Activated naive CD4-positive, alpha-beta T cell treated with anti-CD3 and anti-CD28 coated beads, Interleukin-2, amount 50 U/mL, for 72 hours (primary cell): ENCODE measurements around the gene FAM83G. TPM values are rescaled to one million over a fixed set of nuclear protein-coding genes. Genes with fewer than 3 reads are reported as not detected.
A peak's percentile ranks its signal among the peaks of the same experiment; 100 is the strongest.
"Not testable (repeated sequence)": the region's sequence is repeated elsewhere in the genome, so short reads cannot be mapped to it uniquely, and the experiment has no call there.

ENCODE experiments used
- ATAC-seq, 2 donors: fragments of 150-1000 bp; cut with Tn5 transposase; 2 replicates each; pipeline ENCODE4 v1.10.0; 2021; ENCODE audit warnings: mild to moderate bottlenecking in 2 of 2, moderate library complexity in 2 of 2
- DNase-seq, 2 donors: peaks; one replicate each; pipeline ENCODE4 v3.0.0; 2021 to 2022; ENCODE audit warnings: low spot score in 2 of 2
- H3K27ac Mint-ChIP-seq, 2 donors: one replicate each; pipeline ENCODE4 v1.8.0; 2022; ENCODE audit warnings: mild to moderate bottlenecking in 2 of 2, mixed read lengths in 2 of 2
- H3K36me3 Mint-ChIP-seq, 2 donors: one replicate each; pipeline ENCODE4 v1.8.0; 2022; ENCODE audit warnings: mixed read lengths in 2 of 2
- H3K9me3 Mint-ChIP-seq, 2 donors: one replicate each; pipeline ENCODE4 v1.8.0; 2022; ENCODE audit warnings: mixed read lengths in 2 of 2
- total RNA-seq, 2 donors: library from RNA; stranded (reverse); gene quantifications; one replicate each; pipeline ENCODE4 v1.2.3, GENCODE V29; 2022

Gene FAM83G
- total RNA-seq, 2 donors from 2014 or later: 9.4 to 13.7 TPM

DNA sequence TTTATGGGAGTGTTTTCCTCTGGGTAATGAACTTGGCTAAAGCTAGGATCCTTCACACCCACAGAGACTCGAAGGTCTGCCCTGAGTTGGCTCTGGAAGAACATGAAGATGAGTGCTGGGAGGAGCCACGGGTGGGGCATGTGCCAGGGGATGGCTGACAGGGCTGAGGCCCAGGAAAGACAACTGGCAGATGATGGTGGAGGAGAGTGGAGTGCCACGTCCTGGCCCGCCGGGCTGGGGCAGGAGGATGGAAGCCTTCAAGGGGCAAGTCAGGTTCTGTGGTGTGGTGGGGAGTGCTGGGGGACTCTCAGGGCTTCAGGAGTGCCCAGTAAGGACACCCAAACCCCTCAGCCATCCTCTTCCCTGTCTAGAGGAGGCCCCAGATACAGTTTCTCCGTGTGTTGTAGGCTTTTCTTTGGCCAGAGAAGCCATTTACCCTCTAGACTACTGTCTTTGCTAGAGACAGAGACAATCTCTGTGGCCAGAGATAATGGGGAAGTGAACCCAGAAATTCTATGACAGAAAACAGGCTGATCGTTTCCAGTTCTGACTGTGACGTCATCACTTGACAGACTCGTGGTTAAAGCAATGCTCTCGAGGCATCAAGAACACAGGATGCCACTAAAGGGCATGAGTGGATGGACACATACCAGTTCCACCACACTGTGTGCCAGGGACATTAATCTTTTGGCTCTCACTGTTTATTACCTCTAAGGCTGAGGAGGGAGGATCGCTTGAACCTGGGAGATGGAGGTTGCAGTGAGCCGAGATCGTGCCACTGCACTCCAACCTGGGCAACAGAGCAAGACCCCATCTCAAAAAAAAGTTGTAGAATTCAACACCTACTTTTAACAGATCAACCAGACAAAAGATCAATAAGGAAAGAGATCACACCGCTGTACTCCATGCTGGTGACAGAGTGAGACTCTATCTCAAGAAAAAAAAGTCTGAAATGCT lies 71.2 kb downstream of the FAM83G start:
- Mint-ChIP-seq H3K27ac (peak overlapping the region in 1 of 2 donors; percentile 24), H3K36me3 (peaks cover 10 to 31% of the 10 kb centered on the region in 2 donors), H3K9me3 (no peaks in the 10 kb centered on the region)
- peak; percentile 48 to 58 for ATAC-seq
- DNase-seq: no peak

DNA sequence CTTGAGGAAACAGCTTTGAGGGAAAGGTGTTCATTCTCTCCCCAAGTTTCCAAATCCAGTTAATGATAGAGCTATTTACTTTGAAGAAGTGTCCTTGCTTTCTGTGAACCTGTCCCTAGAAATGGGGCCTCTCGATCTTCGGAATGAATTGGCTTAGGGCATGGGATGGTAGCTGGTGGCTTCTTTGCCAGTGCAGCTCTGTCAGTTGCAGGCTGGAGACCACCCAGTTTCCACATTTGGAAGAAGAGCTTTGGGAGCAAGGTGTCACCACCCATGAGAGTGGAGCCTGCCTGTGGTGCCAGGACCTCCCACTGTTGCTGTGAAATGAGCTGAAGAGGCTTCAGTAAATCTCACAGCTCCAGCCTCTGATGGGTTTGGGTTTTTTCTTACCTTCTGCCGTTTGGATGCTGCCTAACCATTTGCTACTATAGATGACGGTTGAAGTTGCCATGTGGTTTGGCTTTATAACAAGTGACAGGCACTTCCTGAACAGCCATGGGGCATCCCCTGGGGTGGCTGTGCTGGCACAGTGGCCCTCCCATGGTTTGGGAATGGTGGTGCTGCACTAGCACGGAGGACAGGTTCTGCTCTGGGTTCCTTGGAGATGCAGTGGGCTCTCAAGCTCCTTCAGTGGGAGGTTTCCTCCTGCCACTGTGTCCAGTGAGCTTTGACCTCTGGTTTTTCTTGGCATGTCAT lies 72.1 kb downstream of the FAM83G start:
- DNase-seq: no peak
- ATAC-seq: peak in 1 of 2 donors; percentile 82
- H3K27ac Mint-ChIP-seq: peak overlapping the region in 1 of 2 donors; percentile 24

DNA sequence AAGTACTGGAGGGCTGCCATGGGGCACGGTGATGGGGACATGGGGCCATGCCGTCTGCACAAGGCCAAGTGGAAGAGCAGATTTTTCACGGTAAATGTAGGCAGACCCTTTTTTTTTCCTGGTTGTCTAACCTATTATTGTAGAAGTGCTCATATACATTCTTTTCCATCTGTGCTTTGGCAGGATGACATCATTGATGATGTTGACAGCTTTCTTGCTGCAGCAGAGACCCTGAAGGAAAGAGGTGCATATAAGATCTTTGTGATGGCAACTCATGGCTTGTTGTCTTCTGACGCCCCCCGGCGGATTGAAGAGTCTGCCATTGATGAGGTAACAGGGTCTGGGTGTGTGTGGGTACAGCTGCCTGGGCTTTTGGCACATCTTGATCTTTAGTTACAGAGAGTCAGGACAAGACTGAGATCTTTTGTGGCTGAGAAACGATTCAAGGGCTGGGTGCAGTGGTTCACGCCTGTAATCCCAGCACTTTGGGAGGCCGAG lies 75.9 kb downstream of the FAM83G start:
- Mint-ChIP-seq H3K36me3 (peaks cover 10 to 42% of the 10 kb centered on the region in 2 donors), H3K9me3 (no peaks in the 10 kb centered on the region), H3K27ac (no peak overlapping the region)
- ATAC-seq (no peak), DNase-seq (no peak)

More for the DNA sequence above, 72.1 kb downstream of the FAM83G start:
- peaks cover 10 to 34% of the 10 kb centered on the region in 2 donors for H3K36me3 Mint-ChIP-seq
- H3K9me3 Mint-ChIP-seq: no peaks in the 10 kb centered on the region

DNA sequence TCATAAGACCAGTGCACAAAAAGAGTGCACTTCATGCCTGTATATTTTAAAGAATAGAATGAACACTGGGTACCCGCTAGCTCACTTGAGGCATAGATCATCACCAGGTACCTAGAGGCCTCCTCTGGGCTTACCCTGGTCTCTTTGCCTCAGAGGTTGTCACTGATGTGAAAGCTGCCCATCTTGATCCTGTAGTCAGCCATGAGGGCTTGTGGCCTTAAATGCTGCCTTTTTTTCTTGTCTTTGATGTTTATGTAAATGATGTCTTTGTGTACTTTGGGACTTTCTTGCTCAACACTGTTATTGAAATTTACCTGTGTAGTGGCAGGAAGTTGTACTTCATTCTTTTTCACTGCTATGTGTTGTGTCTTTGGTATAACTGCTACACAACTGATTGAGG lies 79.4 kb downstream of the FAM83G start:
- H3K36me3 Mint-ChIP-seq: peaks cover 5 to 25% of the 10 kb centered on the region in 2 donors
- H3K27ac Mint-ChIP-seq: no peak overlapping the region
- DNase-seq (no peak), ATAC-seq (no peak)
- no peaks in the 10 kb centered on the region for H3K9me3 Mint-ChIP-seq

DNA sequence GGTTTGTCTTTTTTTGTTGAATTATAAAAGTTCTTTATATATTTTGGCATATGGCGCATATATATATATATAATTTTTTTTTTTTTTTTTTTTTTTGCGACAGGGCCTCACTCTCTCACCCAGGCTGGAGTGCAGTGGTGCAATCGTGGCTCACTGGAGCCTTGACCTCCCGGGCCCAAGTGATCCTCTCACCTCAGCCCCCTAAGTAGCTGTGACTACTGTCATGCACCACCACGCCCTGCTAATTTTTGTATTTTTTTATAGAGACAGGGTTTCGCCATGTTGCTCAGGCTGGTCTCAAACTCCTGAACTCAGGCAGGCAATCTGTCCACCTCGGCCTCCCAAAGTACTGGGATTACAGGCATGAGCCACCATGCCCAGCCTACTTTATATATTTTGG lies 82.0 kb downstream of the FAM83G start:
- H3K9me3 Mint-ChIP-seq, ATAC-seq, DNase-seq: not testable (repeated sequence)

DNA sequence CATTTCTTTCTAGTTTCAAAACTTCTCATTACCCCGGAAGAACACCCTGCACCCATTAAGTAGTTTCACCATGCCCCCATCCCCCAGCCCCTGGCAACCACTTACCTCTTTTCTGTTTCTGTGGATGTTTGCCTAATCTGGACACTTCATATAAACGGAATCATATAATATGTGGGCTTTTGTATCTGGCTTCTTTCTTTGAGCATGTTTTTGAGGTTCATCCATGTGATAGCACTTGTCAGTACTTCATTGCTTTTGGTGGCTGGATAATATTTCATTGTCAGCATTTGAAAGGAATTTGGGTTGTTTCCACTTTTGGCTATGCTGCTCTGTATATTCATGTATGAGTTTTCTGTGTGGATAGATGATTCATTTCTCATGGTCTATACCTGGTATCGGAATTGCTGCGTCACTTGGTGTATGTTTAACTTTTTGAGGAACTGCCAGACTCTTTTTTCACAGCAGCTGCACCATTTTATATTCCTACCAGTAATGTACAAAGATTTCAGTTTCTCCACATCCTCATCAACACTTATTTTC lies 82.6 kb downstream of the FAM83G start:
- Mint-ChIP-seq H3K9me3 (no peaks in the 10 kb centered on the region), H3K27ac (peak overlapping the region; percentile 62 to 80), H3K36me3 (peaks cover 8 to 27% of the 10 kb centered on the region in 2 donors)
- no peak for DNase-seq
- ATAC-seq: peak; percentile 68 to 80

More for the DNA sequence above, 82.0 kb downstream of the FAM83G start:
- not testable (repeated sequence) for H3K27ac Mint-ChIP-seq
- peaks cover 8 to 22% of the 10 kb centered on the region in 2 donors for H3K36me3 Mint-ChIP-seq

DNA sequence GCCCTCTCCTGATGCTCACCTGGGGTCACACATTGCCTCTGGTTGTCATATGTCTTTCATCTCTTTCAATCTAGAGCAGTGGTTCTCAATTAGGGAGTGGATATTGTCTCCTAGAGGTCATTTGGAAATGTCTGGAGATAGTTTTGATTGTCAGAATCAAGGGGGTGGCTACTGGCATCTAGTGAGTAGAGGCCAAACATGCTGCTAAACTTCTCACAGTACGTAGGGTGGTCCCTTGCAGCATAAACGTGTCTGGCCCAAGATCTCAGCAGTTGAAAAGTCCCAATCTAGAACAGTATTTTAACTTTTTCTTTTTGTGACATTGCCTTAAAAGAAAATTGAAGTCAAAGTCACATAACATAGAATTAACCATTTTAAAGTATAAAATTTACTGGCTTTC lies 83.1 kb downstream of the FAM83G start:
- no peak for DNase-seq
- no peaks in the 10 kb centered on the region for H3K9me3 Mint-ChIP-seq
- ATAC-seq: peak in 1 of 2 donors; percentile 7
- H3K36me3 Mint-ChIP-seq: peaks cover 8 to 30% of the 10 kb centered on the region in 2 donors
- H3K27ac Mint-ChIP-seq: peak overlapping the region; percentile 29 to 80

DNA sequence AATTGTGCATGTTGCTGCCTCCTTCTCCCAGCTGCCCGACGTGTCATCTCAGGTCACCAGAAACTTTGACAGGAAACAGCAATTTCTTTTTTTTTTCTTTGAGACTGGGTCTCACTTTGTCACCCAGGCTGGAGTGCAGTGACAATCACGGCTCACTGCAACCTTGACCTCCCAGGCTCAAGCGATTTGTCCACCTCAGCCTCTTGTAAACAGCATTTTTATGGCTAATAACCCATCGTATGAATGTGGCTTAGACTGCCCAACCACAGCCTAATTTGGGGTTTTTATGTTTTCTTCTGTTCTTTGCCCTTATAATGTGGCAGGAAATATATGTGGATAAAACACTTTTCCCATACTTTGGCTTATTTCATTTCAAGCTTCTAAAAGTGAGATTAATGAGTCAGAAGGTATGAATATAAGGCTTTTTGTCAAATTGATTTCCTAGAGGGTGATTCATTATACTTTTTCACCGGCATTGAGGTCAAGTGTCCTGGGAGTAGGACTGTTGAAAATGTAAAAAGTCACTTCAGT lies 83.6 kb downstream of the FAM83G start:
- H3K9me3 Mint-ChIP-seq: no peaks in the 10 kb centered on the region

DNA sequence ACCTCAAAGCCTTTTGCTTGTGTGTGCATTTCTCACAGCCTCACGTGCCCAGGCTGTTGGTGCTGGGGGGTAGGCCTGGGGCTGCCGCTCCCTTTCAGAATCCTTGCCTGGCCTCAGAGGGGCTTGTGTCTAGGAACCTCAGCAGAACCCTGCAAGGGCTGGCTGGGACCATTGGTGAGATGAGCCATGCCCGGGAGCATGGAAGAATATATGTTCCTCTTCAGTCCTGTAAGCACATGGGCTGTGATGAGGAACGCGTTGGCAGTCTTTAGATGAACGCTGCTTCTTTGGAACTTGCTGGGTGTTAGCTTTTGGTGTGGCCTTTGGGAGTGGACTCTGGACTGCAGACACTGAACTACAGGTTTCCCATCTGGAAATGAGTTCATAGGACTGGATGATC lies 84.6 kb downstream of the FAM83G start:
- ATAC-seq (no peak), DNase-seq (no peak)
- Mint-ChIP-seq H3K9me3 (no peaks in the 10 kb centered on the region), H3K27ac (peak overlapping the region in 1 of 2 donors; percentile 9), H3K36me3 (peaks cover 13 to 31% of the 10 kb centered on the region in 2 donors)

More for the DNA sequence above, 83.6 kb downstream of the FAM83G start:
- peak; percentile 39 to 74 for ATAC-seq
- Mint-ChIP-seq H3K27ac (peak overlapping the region in 1 of 2 donors; percentile 80), H3K36me3 (peaks cover 8 to 30% of the 10 kb centered on the region in 2 donors)
- DNase-seq: no peak

Other genes with a start within 250 kb of the FAM83G start
- gene TVP23B, start 223.6 kb downstream of the FAM83G start, total RNA-seq: 10 to 100 TPM; 23.4 to 27.3 TPM
- gene PRPSAP2, start 146.6 kb downstream of the FAM83G start, total RNA-seq: 10 to 100 TPM; 28.1 to 45.4 TPM
- not detected for gene SLC5A10, start 52.6 kb downstream of the FAM83G start, total RNA-seq
- gene GRAP, start 42.2 kb upstream of the FAM83G start, total RNA-seq: 10 to 100 TPM; 12.7 to 13.7 TPM
- gene GRAPL, start 122.8 kb upstream of the FAM83G start, total RNA-seq: 1 to 10 TPM; 8.1 to 9.4 TPM
- 1 to 10 TPM; 2.6 to 9.7 TPM for gene EPN2, start 232.6 kb upstream of the FAM83G start, total RNA-seq